Lung (tissue), 12 donors: Measurements from ENCODE around the gene COL5A2. TPM values are rescaled to one million over a fixed set of nuclear protein-coding genes. Genes with fewer than 3 reads are reported as not detected.

Experiments
- ATAC-seq: fragments of 200-7000 bp; cut with Tn5 transposase; one replicate; pipeline ENCODE4 v1.9.1; 2020; ENCODE audit warnings: moderate number of reproducible peaks; ENCODE audit not compliant: insufficient read depth, low FRiP score
- DNase-seq, 3 donors: peaks; one replicate each; pipeline ENCODE4 v3.0.0-alpha.2; 2013 to 2017
- H3K27ac ChIP-seq, 2 donors: one replicate each; pipeline ENCODE4 v1.5.1; 2013; ENCODE audit warnings: mild to moderate bottlenecking in 2 of 2, moderate library complexity in 2 of 2, control low read depth in 1 of 2, inconsistent platforms in 1 of 2, low read depth in 1 of 2, low read length in 1 of 2
- H3K27me3 ChIP-seq, 3 donors: one replicate each; pipeline ENCODE4 v1.5.1; 2013; ENCODE audit warnings: low read length in 2 of 3; ENCODE audit not compliant: control insufficient read depth in 3 of 3, insufficient read depth in 3 of 3
- H3K36me3 ChIP-seq, 4 donors: one replicate each; pipeline ENCODE4 v1.5.1; 2013; ENCODE audit warnings: low read length in 4 of 4, mild to moderate bottlenecking in 1 of 4, moderate library complexity in 1 of 4; ENCODE audit not compliant: control insufficient read depth in 4 of 4, insufficient read depth in 4 of 4
- H3K4me1 ChIP-seq, 5 donors: one replicate each; pipeline ENCODE4 v1.5.1; 2013; ENCODE audit warnings: low read length in 5 of 5, mild to moderate bottlenecking in 2 of 5, moderate library complexity in 1 of 5; ENCODE audit not compliant: control insufficient read depth in 5 of 5, insufficient read depth in 5 of 5
- H3K4me3 ChIP-seq: one replicate; pipeline ENCODE4 v1.5.1; 2013; ENCODE audit warnings: mild to moderate bottlenecking, control low read depth, moderate library complexity
- H3K9ac ChIP-seq, 2 donors: one replicate each; pipeline ENCODE4 v1.5.1; 2013; ENCODE audit warnings: low read length in 2 of 2, control low read depth in 1 of 2; ENCODE audit not compliant: insufficient read depth in 1 of 2
- H3K9me3 ChIP-seq, 4 donors: one replicate each; pipeline ENCODE4 v1.5.1; 2013; ENCODE audit warnings: low read length in 3 of 4, mild to moderate bottlenecking in 1 of 4, moderate library complexity in 1 of 4; ENCODE audit not compliant: control insufficient read depth in 4 of 4, insufficient read depth in 3 of 4
- CTCF ChIP-seq: IDR thresholded peaks from 2 replicates; pipeline ENCODE4 v1.5.1; 2012; ENCODE audit warnings: mild to moderate bottlenecking; ENCODE audit errors: control extremely low read depth, extremely low read depth
- WGBS, 2 donors: extraction: QIAGEN DNeasy Blood & Tissue Kit; methylation state at CpG; one replicate each; pipeline ENCODE4 v1.1.7; 2013; 5-methylcytosine and 5-hydroxymethylcytosine counted together
- polyA plus RNA-seq, 2 donors: library from polyadenylated mRNA; stranded (reverse); fragments of 200-250 nt; gene quantifications; one replicate each; pipeline ENCODE4 v1.2.1, GENCODE V29; 2013
- total RNA-seq, 2 donors: library from RNA; depleted of rRNA in 1 of 2; stranded (reverse); fragments of >200 nt in 1 of 2; gene quantifications; one replicate each; pipeline ENCODE4 v1.2.1, GENCODE V29; 2014 to 2021
- donor health status: control.
- donor health status: control.
- donor health status: Bipolar disorder and iron deficiency.
- donor health status: healthy.
- donor health status: DM: yes; HTN: yes; CAD: no.

COL5A2 gene
- total and polyA plus RNA-seq, 4 donors = 9.9 to 209 (median 48.8) TPM

GRCh38 chr2:189118386-189118785 is 61.2 kb downstream of the COL5A2 start:
- H3K9ac ChIP-seq = no peak overlapping the region
- TF ChIP-seq CTCF = no peak
- H3K9me3 ChIP-seq = no peaks in the 10 kb centered on the region
- DNase-seq = no peak
- H3K4me1 ChIP-seq = peaks cover 0 to 24% (median 0%) of the 10 kb centered on the region in 5 donors
- no peaks in the 10 kb centered on the region for H3K27me3 ChIP-seq
- ATAC-seq = no peak
- H3K4me3 ChIP-seq = no peak overlapping the region
- no peak overlapping the region for H3K27ac ChIP-seq
- no peaks in the 10 kb centered on the region for H3K36me3 ChIP-seq

- Histone ChIP-seq H3K4me1 (peaks cover 0 to 24% (median 0%) of the 10 kb centered on the region in 5 donors), H3K9ac (no peak overlapping the region), H3K36me3 (no peaks in the 10 kb centered on the region), H3K27me3 (no peaks in the 10 kb centered on the region), H3K4me3 (no peak overlapping the region), H3K27ac (no peak overlapping the region), H3K9me3 (no peaks in the 10 kb centered on the region)
- DNase-seq = peak in 2 of 3 donors; percentile 37 to 51
- ATAC-seq = no peak
- WGBS, 2 donors = 56 to 70% methylated on average over 1 of the region's 1 CpG
- no peak for TF ChIP-seq CTCF
Observed at GRCh38 chr2:189116979-189117378, 62.6 kb downstream of the COL5A2 start.

- H3K9ac ChIP-seq = no peak overlapping the region
- DNase-seq (no peak), ATAC-seq (no peak)
- H3K27me3 ChIP-seq = no peaks in the 10 kb centered on the region
- no peak overlapping the region for H3K27ac ChIP-seq
- no peak overlapping the region for H3K4me3 ChIP-seq
- H3K4me1 ChIP-seq = peaks cover 0 to 24% (median 0%) of the 10 kb centered on the region in 5 donors
- H3K9me3 ChIP-seq = no peaks in the 10 kb centered on the region
- 80 to 89% methylated on average over 4 of the region's 4 CpGs for WGBS, 2 donors
- H3K36me3 ChIP-seq = no peaks in the 10 kb centered on the region
- no peak for TF ChIP-seq CTCF
Observed at GRCh38 chr2:189116087-189116486, 63.5 kb downstream of the COL5A2 start.

GRCh38 chr2:189115126-189115525 is 64.4 kb downstream of the COL5A2 start:
- DNase-seq (peak in 2 of 3 donors; percentile 65 to 67), ATAC-seq (no peak)
- Histone ChIP-seq H3K27ac (no peak overlapping the region), H3K27me3 (no peaks in the 10 kb centered on the region), H3K36me3 (no peaks in the 10 kb centered on the region), H3K4me3 (no peak overlapping the region), H3K4me1 (peaks cover 0 to 17% (median 0%) of the 10 kb centered on the region in 5 donors), H3K9ac (no peak overlapping the region), H3K9me3 (no peaks in the 10 kb centered on the region)
- 60 to 84% methylated on average over 2 of the region's 2 CpGs for WGBS, 2 donors
- TF ChIP-seq CTCF = no peak
